Kidney (tissue), 14 donors: Measurements from ENCODE around the gene ANKRD11. TPM values are rescaled to one million over a fixed set of nuclear protein-coding genes. Genes with fewer than 3 reads are reported as not detected.
A peak's percentile ranks its signal among the peaks of the same experiment; 100 is the strongest.

Experiments used
- DNase-seq, 5 donors: peaks; one replicate each; pipeline ENCODE4 v3.0.0-alpha.2; 2013 to 2020
- FAIRE-seq: peaks from 2 replicates; lab custom pipeline; 2012; peaks lifted over from hg19 to GRCh38; lab: Jason Lieb, UNC
- H3K27ac ChIP-seq, 2 donors: one replicate each; pipeline ENCODE4 v1.7.0; 2013; ENCODE audit warnings: low read depth in 2 of 2, low read length in 2 of 2, inconsistent platforms in 1 of 2
- H3K27me3 ChIP-seq: one replicate; pipeline ENCODE4 v1.7.1; 2013; ENCODE audit warnings: low read length, inconsistent platforms; ENCODE audit not compliant: control insufficient read depth, insufficient read depth
- H3K36me3 ChIP-seq, 3 donors: one replicate each; pipeline versions ENCODE4 v1.7.0 to v1.7.1; 2013; ENCODE audit warnings: low read length in 3 of 3, control low read depth in 1 of 3, inconsistent platforms in 1 of 3; ENCODE audit not compliant: insufficient read depth in 3 of 3, control insufficient read depth in 2 of 3
- H3K4me1 ChIP-seq, 3 donors: one replicate each; pipeline versions ENCODE4 v1.7.0 to v1.7.1; 2013; ENCODE audit warnings: low read length in 3 of 3, inconsistent platforms in 1 of 3, low read depth in 1 of 3; ENCODE audit not compliant: control insufficient read depth in 2 of 3, insufficient read depth in 2 of 3
- H3K4me3 ChIP-seq, 3 donors: one replicate each; pipeline versions ENCODE4 v1.7.0 to v1.8.1; 2013; ENCODE audit warnings: low read length in 3 of 3, control low read depth in 1 of 3, inconsistent platforms in 1 of 3
- H3K9ac ChIP-seq, 3 donors: one replicate each; pipeline versions ENCODE4 v1.7.0 to v1.7.1; 2013; ENCODE audit warnings: low read length in 3 of 3, control low read depth in 1 of 3, inconsistent platforms in 1 of 3
- H3K9me3 ChIP-seq, 3 donors: one replicate each; pipeline versions ENCODE4 v1.7.0 to v1.7.1; 2013; ENCODE audit warnings: low read length in 3 of 3, control low read depth in 1 of 3, inconsistent platforms in 1 of 3; ENCODE audit not compliant: control insufficient read depth in 2 of 3, insufficient read depth in 1 of 3
- CTCF ChIP-seq: IDR thresholded peaks from 3 replicates; pipeline ENCODE4 v1.5.1; 2012; ENCODE audit warnings: mild to moderate bottlenecking, moderate library complexity, borderline replicate concordance; ENCODE audit not compliant: insufficient read depth; ENCODE audit errors: extremely low read depth
- intact Hi-C: fragments of 100-400 bp; cut with DNase I; formaldehyde crosslinking; loops from one replicate; pipeline ENCODE4 v1.11.1; 2022
- polyA plus RNA-seq: library from polyadenylated mRNA; stranded (reverse); fragments of 350-450 nt; fragmentation: Illumina TruSeq; extraction: RNeasy Lipid Tissue Mini Kit (QIAGEN cat#74804); gene quantifications from one replicate; pipeline ENCODE4 v1.2.3, GENCODE V29; 2014; ENCODE audit warnings: low read depth, low replicate concordance; ENCODE audit not compliant: insufficient read depth
- total RNA-seq: library from RNA; stranded (reverse); fragmentation: NEBNext Ultra II Directional; extraction: Animal tissue kit (Norgen Biotek cat#: 25700); gene quantifications from one replicate; pipeline ENCODE4 v1.2.1, GENCODE V29; 2021
- donor health status: control.
- donor health status: control.
- donor health status: control.
- donor health status: control.
- donor health status: control.
- donor health status: DM: yes; HTN: yes; CAD: no.
- donor health status: Normal renal cell carcinoma (clear cell type).

ANKRD11 gene
- total and polyA plus RNA-seq, 2 donors from 2014 or later, result 36.2 to 154 TPM

DNA sequence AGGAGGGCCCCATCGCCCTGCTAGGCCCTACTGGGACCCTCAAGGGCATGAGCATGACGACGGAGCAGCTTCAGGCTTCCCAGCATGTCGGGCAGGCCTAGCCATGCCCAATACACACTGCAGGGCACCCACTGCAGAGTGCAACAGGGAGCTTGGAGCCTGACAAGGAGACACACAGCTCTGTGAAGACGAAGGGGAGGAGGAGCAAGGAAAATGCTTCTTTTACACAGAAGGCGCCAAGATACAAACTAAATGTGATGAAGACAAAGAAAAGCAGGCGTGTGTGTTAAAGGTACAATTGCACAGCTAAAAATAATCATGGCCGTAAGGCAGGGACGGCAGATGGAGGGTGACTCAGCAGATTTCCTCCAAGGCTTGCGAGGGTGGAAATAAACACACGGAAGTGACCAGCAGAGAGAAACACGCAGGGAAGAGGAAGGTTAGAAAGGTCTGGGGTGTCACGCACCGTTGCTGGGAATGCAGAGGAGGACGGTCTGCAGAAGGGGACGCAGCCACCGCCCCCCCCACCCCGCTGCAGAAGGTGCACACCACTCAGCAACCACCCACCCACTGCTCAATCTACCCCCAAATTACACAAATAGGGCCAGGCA is 164.4 kb downstream of the ANKRD11 start:
- FAIRE-seq (no peak), DNase-seq (peak in 2 of 5 donors; percentile 60 to 65)
- no peak for TF ChIP-seq CTCF
- no peak overlapping the region for H3K4me3 ChIP-seq
- intact Hi-C loops, result no loop called here
- peaks cover 6 to 30% (median 17%) of the 10 kb centered on the region in 3 donors for H3K4me1 ChIP-seq
- peak overlapping the region in 1 of 3 donors; percentile 19 for H3K9ac ChIP-seq
- H3K36me3 ChIP-seq, result no peaks in the 10 kb centered on the region
- no peaks in the 10 kb centered on the region for H3K9me3 ChIP-seq
- H3K27me3 ChIP-seq, result no peaks in the 10 kb centered on the region
- peak overlapping the region; percentile 14 to 51 for H3K27ac ChIP-seq

DNA sequence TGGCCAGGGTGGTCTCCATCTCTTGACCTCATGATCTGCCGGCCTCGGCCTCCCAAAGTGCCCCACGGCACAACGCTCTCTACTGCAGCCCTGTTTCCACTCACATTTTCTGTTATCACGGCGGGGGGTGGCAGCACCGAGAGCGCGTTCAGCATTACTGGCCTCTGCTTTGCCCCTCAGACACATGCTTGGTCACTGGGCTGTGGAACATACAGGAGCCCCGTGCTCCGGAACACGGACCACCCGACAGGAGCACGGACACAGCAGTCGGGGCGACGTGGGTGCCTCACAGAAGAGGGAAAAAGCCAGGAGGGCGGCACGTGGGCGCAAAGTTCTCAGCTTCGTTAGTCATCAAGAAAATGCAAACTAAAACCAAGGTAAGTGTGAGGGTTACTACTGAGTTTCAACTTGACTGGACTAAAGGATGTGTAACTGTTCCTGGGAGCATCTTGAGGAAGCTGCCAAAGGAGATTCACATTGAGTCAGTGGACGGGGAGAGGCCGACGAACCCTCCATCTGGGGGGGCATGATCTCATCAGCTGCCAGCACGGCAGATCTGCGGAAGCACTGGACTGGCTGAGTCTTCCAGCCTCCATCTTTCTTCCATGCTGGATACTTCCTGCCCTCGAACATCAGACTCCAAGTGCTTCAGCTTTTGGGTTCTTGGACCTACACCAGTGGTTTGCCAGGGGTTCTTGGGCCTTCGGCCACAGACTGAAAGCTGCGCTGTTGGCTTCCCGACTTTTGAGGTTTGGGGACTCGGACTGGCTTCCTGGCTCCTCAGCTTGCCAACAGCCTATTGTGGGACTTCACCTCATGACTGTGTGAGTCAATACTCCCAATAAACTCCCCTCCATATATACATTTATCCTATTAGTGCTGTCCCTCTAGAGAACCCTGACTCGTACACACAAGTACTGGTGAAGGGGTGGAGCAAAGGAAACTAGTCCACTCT is 166.0 kb downstream of the ANKRD11 start:
- DNase-seq (peak in 1 of 5 donors; percentile 48), FAIRE-seq (no peak)
- TF ChIP-seq CTCF, result no peak
- H3K36me3 ChIP-seq, result no peaks in the 10 kb centered on the region
- H3K27ac ChIP-seq, result no peak overlapping the region
- no peak overlapping the region for H3K9ac ChIP-seq
- H3K4me1 ChIP-seq, result peaks cover 6 to 42% (median 29%) of the 10 kb centered on the region in 3 donors
- no peaks in the 10 kb centered on the region for H3K27me3 ChIP-seq
- no peak overlapping the region for H3K4me3 ChIP-seq
- H3K9me3 ChIP-seq, result no peaks in the 10 kb centered on the region
- intact Hi-C loops, result no loop called here

DNA sequence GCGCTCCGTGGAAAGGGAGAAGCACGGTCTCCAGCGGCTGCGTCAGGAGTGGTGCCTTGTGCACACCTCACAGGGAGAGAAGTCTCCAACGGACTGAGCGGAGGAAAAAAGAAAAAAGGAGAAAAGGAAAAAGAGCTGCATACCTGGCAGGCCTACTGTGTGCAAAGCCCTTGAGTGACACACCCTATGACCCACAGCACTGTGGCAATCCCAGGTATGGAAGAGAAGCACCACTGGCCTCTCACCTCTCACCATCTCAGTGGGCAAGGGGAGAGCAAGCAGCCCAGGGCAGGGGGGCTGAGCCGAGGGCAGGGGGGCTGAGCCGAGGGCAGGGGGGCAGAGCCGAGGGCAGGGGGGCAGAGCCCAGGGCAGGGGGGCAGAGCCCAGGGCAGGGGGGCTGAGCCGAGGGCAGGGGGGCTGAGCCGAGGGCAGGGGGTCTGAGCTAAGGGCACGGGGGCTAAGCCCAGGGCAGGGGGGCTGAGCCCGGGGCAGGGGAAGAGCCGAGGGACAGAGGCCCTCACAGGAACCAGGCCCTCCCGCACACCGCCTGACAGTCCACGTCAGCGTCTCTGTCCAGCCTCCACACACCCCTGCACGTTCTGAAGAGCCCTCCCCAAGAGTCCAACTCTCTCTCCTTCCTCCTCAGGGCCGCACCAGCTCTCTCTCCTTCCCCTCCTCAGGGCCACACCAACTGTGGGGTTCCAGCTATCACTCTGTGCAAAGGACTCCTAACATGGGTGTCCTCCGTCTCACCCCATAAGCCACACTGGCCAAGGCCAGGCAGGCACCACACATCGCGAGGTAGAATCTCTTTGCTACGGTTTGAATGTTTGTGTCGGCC is 167.0 kb downstream of the ANKRD11 start:
- Histone ChIP-seq H3K27ac (no peak overlapping the region), H3K36me3 (no peaks in the 10 kb centered on the region), H3K9ac (no peak overlapping the region), H3K4me3 (no peak overlapping the region), H3K9me3 (no peaks in the 10 kb centered on the region), H3K27me3 (no peaks in the 10 kb centered on the region), H3K4me1 (peaks cover 6 to 48% (median 29%) of the 10 kb centered on the region in 3 donors)
- no peak for FAIRE-seq
- intact Hi-C loops, result no loop called here
- no peak for TF ChIP-seq CTCF
- peak in 1 of 5 donors; percentile 45 for DNase-seq
